Middle frontal gyrus (tissue), 1 donor: Measurements from ENCODE around the gene NEDD4L.
"Not testable (repeated sequence)": the region's sequence is repeated elsewhere in the genome, so short reads cannot be mapped to it uniquely, and the experiment has no call there.

Source experiments
- DNase-seq: peaks from one replicate; pipeline ENCODE4 v3.0.0-alpha.2; 2015; ENCODE audit warnings: low spot score; ENCODE audit errors: extremely low spot score

The NEDD4L gene

DNA sequence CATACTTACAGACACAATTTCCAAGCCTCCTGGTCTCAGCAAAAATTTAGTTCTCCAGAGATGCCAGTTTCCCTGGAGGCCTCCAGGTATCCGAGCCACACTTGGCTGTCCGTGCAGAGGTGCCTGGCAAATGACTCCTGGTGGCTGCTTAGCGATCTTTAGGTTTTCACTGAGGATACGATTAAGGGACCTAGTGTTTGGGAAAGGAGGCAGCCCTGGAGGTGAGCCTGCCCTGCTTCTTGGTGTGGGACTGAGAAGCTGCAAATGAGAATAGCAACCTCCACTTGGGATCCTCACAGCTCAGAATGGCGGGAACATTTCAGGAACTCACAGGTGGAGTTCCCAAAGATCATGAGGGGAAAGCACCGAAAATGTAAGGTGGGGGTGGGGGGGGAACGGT, 367.3 kb downstream of the NEDD4L start:
- no peak for DNase-seq

DNA sequence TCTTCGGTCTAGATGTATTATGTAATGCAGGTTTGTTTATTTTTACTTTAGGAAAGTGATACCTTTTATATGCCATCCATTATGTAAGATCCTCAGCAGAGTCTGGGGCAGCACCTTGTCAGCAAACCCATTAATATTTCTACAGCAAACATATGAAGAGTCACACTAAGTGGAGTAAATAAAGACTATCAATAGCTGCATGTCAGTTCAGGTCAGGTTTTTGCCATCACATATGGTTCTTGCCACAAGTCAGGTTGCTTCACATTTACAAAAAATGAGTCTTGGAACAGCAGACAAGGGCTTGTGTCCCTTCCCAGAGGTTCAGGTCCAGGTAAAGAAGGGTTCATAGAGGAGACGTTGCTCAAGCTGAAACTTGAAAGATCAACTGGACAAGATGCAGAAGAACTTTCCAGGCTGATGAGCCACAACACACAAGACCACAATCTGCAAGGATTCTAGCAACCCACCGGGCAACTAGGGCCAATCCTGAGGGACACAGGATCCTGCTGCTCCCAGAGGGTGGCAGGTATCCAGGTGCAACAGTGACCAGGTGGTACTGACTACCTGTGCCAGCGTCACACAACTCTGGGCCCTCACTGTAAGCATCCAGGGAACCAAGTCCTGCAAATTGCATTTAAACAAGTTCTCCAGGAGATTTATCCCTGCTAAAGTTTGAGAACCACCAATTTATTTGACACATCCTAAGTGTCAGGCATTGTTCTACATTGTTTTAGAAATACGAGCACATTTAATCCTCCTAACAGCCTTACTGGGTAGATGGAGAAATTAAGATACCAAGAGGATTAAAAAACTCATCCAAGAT, 369.0 kb downstream of the NEDD4L start:
- no peak for DNase-seq

- no peak for DNase-seq
Measured at GRCh38 chr18:58413667-58414628, 369.9 kb downstream of the NEDD4L start.

GRCh38 chr18:58416014-58416703, 372.1 kb downstream of the NEDD4L start:
- no peak for DNase-seq

DNA sequence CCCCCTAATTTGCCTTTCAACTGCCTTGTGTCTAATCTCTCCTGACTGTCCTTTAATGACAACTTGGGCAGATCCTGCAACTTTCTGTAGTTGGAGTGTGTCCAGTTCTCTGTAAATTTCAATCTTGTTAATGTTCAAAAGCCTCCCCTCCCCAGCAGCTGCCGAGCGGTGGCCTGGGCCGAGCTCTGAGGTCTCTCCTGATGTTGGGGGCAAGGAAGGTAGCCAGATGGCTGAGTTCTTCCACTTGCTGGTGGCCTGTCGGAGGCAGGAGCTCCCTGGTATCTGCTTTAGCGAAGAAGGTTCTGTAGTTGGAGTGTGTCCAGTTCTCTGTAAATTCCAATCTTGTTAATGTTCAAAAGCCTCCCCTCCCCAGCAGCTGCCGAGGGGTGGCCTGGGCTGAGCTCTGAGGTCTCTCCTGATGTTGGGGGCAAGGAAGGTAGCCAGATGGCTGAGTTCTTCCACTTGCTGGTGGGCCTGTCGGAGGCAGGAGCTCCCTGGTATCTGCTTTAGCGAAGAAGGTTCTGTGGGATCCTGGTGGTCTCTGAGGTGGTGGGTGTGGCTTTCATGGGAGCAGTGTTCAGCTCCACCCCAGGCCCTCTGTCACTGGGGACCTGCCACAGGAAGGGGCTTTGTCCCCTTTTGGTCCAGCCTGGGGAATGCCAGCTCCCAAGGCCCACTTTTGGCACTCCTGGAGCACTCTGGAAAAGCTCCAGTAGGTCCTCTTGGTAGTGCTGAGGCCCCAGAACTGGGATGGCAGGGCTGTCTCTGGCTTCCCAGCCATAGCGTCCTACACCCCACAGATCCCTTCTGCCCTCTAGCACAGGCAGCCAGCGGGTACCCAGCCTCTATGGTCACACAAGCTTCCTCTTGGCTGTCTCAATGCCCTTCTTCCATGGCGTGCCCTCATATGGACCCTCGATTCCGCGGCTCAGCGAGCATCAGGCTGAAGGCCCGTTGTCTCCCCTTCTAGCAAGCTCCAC, 373.0 kb downstream of the NEDD4L start:
- DNase-seq, result no peak

DNA sequence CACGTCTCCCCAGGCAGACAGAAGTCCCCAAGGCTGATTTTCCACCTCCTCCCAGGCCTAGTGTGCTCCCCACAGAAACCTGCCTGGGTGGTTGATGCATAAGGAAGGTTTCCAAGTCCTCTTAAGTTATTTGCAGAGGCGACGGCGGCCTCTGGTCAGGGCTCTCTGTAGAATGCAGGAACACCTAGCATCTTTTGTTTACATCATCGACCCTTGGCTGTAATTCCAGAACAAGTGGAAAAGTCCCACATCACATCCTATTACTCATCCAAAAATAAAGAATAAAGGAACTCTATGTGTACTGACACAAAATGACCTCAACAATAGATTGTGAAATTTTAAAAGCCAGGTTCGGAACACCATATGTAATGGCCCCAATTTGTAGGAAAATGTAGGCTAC, 373.7 kb downstream of the NEDD4L start:
- no peak for DNase-seq

DNA sequence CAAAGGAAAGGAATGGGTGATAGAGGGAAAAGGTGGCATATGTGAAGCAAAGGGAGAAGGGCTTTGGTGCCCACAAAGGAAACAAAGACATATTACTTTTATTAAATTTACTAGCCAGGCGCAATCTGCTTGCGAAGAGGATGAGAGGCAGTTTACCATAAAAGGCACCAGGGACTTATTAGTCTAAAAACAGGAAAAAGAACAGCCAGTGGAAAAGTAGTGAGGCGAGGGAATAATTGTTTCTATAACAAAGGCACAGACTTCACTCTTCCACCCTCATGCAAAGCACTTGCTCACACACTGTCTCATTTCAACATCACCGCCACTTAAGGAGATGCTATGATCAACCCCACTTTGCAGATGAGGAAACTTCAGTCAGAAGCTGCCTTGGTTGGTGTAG, 374.3 kb downstream of the NEDD4L start:
- no peak for DNase-seq

DNA sequence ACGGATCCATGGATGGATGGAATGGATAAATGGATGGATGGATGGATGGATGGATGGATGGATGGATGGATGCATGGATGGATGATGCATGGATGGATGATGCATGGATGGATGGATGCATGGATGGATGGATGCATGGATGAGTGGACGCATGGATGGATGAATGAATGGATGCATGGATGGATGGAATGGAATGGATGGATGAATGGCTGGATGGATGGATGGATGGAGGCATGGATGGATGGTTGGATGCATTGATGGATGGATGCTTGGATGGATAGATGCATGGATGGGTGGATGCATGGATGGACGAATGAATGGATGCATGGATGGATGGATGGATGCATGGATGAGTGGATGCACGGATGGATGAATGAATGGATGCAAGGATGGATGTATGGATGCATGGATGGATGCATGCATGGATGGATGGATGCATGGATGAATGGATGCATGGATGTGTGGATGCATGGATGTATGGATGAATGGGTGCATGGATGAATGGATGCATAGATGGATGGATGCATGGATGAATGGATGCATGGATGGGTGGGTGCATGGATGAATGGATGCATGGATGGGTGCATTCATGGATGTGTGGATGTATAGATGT, 375.7 kb downstream of the NEDD4L start:
- DNase-seq, result no peak

- DNase-seq, result no peak
Measured at GRCh38 chr18:58426611-58427010, 382.6 kb downstream of the NEDD4L start.

- no peak for DNase-seq
Measured at GRCh38 chr18:58427321-58427720, 383.3 kb downstream of the NEDD4L start.

- no peak for DNase-seq
Measured at GRCh38 chr18:58429442-58429841, 385.4 kb downstream of the NEDD4L start.

DNA sequence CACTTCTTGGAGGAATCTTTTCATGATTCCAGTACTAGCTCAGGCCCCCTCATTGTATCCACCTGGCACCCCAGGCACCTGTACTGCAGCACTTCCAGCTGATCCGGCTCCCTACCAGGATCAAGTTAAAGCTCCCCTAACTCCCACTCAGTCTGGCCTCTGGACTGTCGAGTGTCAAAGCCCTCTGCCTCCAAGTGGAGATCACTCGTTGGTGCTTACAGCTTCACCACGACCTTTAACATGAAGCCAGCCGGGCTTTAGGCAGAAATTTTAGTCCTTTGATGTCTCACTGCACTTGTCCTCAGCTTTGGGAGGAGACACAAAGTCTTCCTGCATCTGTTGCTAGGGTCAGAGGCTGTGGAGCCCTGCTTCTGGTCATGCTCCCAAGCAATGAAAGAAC, 387.2 kb downstream of the NEDD4L start:
- DNase-seq, result no peak

GRCh38 chr18:58432050-58432727, 388.2 kb downstream of the NEDD4L start:
- no peak for DNase-seq

GRCh38 chr18:58435221-58436005, 391.4 kb downstream of the NEDD4L start:
- not testable (repeated sequence) for DNase-seq

DNA sequence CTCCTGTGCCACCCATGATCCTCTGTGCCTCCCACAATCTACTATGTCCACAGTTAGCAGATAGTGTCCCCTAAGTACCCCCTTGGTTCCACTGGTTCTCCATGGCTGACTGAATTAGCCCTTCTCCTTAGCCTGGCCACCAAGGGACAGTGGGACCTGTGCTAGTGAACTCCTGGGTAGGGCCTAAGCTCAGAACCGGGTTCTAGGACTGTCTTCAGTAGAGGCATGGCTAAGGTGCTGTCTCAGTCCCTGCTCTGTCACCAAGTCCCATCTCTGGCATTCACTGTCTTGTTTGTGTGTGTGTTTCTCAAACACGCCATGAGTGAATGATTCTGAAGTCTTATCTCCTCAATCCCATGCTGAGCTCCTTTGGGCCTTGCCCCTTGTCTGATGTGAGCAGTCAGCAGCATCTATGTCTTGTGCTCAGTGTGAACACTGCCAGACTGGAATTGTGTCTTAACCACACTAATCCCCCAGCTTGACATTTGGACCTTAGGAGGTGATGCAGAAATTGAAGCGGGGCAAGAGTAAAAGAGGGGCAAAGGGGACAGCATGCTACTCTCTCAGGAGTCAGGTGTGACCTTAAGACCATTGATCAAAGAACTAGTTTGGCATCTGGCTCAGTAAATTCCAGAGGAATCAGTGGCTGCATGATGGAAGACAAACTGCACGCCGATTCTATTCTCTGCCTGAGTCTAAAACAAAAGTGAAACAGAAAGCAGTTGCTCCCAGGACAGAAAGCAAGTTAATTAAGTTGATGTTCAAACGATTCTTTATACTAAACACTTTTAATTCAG, 394.3 kb downstream of the NEDD4L start:
- no peak for DNase-seq

GRCh38 chr18:58438958-58439300, 394.9 kb downstream of the NEDD4L start:
- no peak for DNase-seq

- no peak for DNase-seq
Measured at GRCh38 chr18:58443671-58444070, 399.6 kb downstream of the NEDD4L start.
